Activated CD4-positive, alpha-beta T cell treated with anti-CD3 and anti-CD28 coated beads, Interleukin-2, amount 10 ng/mL, durations not matched to agents 7 days and 5 days (primary cell): ENCODE data around the gene IDI2. TPM values are rescaled to one million over a fixed set of nuclear protein-coding genes. Genes with fewer than 3 reads are reported as not detected.
A peak's percentile ranks its signal among the peaks of the same experiment; 100 is the strongest.

ENCODE experiments used
- CTCF ChIA-PET: fragments of 350-600 bp; sonication (Branson Sonifier 250); formaldehyde crosslinking; loops from one replicate; lab custom pipeline; 2021; ENCODE audit warnings: antibody characterized with exemption; lab: Charles Lee
- POLR2A ChIA-PET: fragments of 350-600 bp; sonication (Branson Sonifier 250); formaldehyde crosslinking; loops from one replicate; lab custom pipeline; 2021; ENCODE audit warnings: antibody characterized with exemption; lab: Charles Lee
- DNase-seq: peaks from one replicate; pipeline ENCODE4 v3.0.0-alpha.2; 2020
- H3K27ac Mint-ChIP-seq: one replicate; pipeline ENCODE4 v1.8.0; 2021; ENCODE audit warnings: mild to moderate bottlenecking, moderate library complexity, mixed read lengths
- H3K27me3 Mint-ChIP-seq: one replicate; pipeline ENCODE4 v1.8.0; 2021; ENCODE audit warnings: mixed read lengths
- H3K36me3 Mint-ChIP-seq: one replicate; pipeline ENCODE4 v1.8.0; 2021; ENCODE audit warnings: low read depth, mixed read lengths
- H3K4me1 Mint-ChIP-seq: one replicate; pipeline ENCODE4 v1.8.0; 2021; ENCODE audit warnings: mixed read lengths
- H3K4me3 Mint-ChIP-seq: one replicate; pipeline ENCODE4 v1.8.0; 2021; ENCODE audit warnings: mild to moderate bottlenecking, moderate library complexity, mixed read lengths
- H3K9me3 Mint-ChIP-seq: one replicate; pipeline ENCODE4 v1.8.0; 2021; ENCODE audit warnings: mixed read lengths
- total RNA-seq, 2 experiments: library from RNA; stranded (reverse); gene quantifications; one replicate each; pipeline ENCODE4 v1.2.3, GENCODE V29; 2021

The IDI2 gene
- total RNA-seq, 2 experiments from 2014 or later, result not detected

DNA sequence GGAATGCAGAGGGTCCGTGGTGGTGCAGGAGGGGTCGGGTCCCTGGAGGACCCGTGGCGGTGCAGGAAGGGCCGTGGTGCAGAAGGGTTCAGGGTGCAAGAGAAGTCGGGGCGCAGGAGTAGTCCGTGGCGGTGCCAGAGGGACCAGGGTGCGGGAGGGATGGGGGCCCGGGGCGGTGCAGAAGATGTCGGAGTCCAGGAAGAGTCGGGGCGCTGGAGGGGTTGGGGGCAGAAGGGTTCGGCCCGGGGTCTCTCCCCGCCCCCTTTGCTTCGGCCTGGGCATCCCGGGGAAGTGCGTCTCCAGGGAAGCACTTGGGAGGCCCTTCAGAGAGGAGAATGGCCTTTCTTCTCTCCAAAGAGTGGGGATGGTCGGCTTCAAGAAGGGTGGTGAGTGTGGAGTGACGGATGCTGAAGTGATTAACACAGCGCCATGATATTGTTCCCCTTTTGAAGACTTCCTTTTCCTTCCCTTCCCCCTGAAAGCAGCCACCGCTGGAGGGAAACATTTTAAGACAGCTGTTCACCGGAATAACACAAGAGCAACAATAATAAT lies 31.5 kb upstream of the IDI2 start:
- H3K9me3 Mint-ChIP-seq, result no peaks in the 10 kb centered on the region
- peaks cover 81% of the 10 kb centered on the region for H3K4me1 Mint-ChIP-seq
- H3K27me3 Mint-ChIP-seq, result no peaks in the 10 kb centered on the region
- ChIA-PET POLR2A (interaction anchor here (1.0 kb wide), 1 partner anchor 8 kb away, joined by 3 read pairs; the partner anchor contains the start of gene IDI1), CTCF (no interaction called here)
- peaks cover 61% of the 10 kb centered on the region for H3K36me3 Mint-ChIP-seq
- peak overlapping the region; percentile 96 for H3K27ac Mint-ChIP-seq
- peak overlapping the region; percentile 99 for H3K4me3 Mint-ChIP-seq
- no peak for DNase-seq

GRCh38 chr10:1056326-1057105 lies 30.9 kb upstream of the IDI2 start, which contains the start of gene WDR37:
Gene WDR37, plus strand, starts transcription at chr10:1056385. Its CDS starts 15,771 bp downstream, at chr10:1072156.
- peak; percentile 86 for DNase-seq
- Mint-ChIP-seq H3K4me3 (peak within 1 kb of the TSS; percentile 99), H3K27ac (peak within 1 kb of the TSS; percentile 96), H3K4me1 (peaks cover 80% of the 10 kb centered on the region), H3K36me3 (peaks cover 62% of the 10 kb centered on the region), H3K9me3 (no peaks in the 10 kb centered on the region), H3K27me3 (no peaks in the 10 kb centered on the region)
- ChIA-PET CTCF (interaction anchor here (1.2 to 1.4 kb wide), 2 partner anchors 53 to 125 kb away, joined by 3 read pairs; partner anchors contain the start of gene LARP4B), POLR2A (no interaction called here)

DNA sequence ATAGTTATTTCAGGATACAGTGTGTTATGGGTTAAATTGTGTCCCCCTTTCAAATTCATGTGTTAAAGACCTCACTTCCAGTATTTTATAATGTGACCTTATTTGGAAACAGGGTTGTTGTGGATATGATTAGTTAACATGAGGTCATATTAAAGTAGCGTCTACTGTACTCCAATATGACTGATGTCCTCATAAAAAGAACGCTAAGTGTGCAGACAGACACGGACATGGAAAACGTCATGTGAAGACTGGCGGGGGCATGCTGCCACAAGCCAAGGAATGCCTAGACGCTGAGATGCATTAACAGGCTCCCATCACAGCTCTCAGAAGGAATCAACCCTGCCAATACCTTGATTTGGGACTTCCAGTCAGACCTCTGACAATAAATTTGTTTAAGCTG lies 29.0 kb upstream of the IDI2 start:
- Mint-ChIP-seq H3K36me3 (peaks cover 52% of the 10 kb centered on the region), H3K4me1 (peaks cover 76% of the 10 kb centered on the region), H3K27me3 (no peaks in the 10 kb centered on the region), H3K9me3 (no peaks in the 10 kb centered on the region), H3K27ac (peak overlapping the region; percentile 11), H3K4me3 (peak overlapping the region; percentile 92)
- DNase-seq, result no peak
- ChIA-PET POLR2A (no interaction called here), CTCF (no interaction called here)

- no peaks in the 10 kb centered on the region for H3K9me3 Mint-ChIP-seq
- peak overlapping the region; percentile 92 for H3K4me3 Mint-ChIP-seq
- ChIA-PET CTCF (interaction anchor here (1.6 kb wide), 1 partner anchor 58 kb away, joined by 3 read pairs; no protein-coding TSS in a partner anchor), POLR2A (interaction anchor here (0.6 kb wide), 1 partner anchor 117 kb away, joined by 6 read pairs; no protein-coding TSS in a partner anchor)
- no peaks in the 10 kb centered on the region for H3K27me3 Mint-ChIP-seq
- peak; percentile 63 for DNase-seq
- peak overlapping the region; percentile 79 for H3K27ac Mint-ChIP-seq
- H3K4me1 Mint-ChIP-seq, result peaks cover 65% of the 10 kb centered on the region
- H3K36me3 Mint-ChIP-seq, result peaks cover 41% of the 10 kb centered on the region
Measured at GRCh38 chr10:1050554-1050953, 24.9 kb upstream of the IDI2 start.

GRCh38 chr10:1050145-1050544 lies 24.5 kb upstream of the IDI2 start:
- H3K4me1 Mint-ChIP-seq, result peaks cover 65% of the 10 kb centered on the region
- CTCF ChIA-PET, result interaction anchor here (1.0 to 1.6 kb wide), 2 partner anchors 57 to 61 kb away, joined by 3 read pairs; partner anchors contain the start of gene GTPBP4

DNA sequence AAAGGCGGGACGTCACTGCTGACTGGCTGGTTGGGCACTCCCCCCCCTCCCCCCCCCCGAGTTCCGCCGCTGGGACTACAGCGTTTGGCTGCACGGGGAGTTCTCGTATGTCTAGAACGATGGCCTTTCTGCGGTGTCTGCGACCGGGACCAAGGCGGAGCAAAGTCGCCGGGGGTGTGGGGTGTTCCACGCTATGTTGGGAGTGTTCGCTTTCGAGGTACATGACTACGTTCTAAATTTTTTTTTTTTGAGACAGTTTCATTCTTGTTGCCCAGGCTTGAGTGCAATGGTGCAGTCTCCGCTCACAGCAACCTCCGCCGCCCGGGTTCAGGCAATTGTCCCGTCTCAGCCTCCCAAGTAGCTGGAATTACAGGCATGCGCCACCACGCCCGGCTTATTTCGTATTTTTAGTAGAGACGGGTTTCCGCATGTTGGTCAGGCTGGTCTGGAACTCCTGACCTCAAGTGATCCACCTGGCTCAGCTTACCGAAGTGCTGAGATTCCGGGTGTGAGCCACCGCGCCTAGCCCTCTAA lies 23.8 kb upstream of the IDI2 start:
- ChIA-PET POLR2A (interaction anchor here (0.7 to 1.0 kb wide), 3 partner anchors 8 to 63 kb away, joined by 3 read pairs; no protein-coding TSS in a partner anchor), CTCF (interaction anchor here (0.9 to 1.6 kb wide), 3 partner anchors 19 to 61 kb away, joined by 3 read pairs; partner anchors contain the start of gene GTPBP4)
- no peak for DNase-seq
- Mint-ChIP-seq H3K36me3 (peaks cover 44% of the 10 kb centered on the region), H3K27me3 (no peaks in the 10 kb centered on the region), H3K4me1 (peaks cover 65% of the 10 kb centered on the region), H3K4me3 (peak overlapping the region; percentile 92), H3K27ac (peak overlapping the region; percentile 98), H3K9me3 (no peaks in the 10 kb centered on the region)

More at GRCh38 chr10:1050145-1050544, 24.5 kb upstream of the IDI2 start:
- Mint-ChIP-seq H3K36me3 (peaks cover 45% of the 10 kb centered on the region), H3K9me3 (no peaks in the 10 kb centered on the region), H3K4me3 (peak overlapping the region; percentile 92), H3K27me3 (no peaks in the 10 kb centered on the region), H3K27ac (peak overlapping the region; percentile 98)
- DNase-seq, result peak; percentile 41
- POLR2A ChIA-PET, result interaction anchor here (0.6 kb wide), 1 partner anchor 116 kb away, joined by 6 read pairs; no protein-coding TSS in a partner anchor

DNA sequence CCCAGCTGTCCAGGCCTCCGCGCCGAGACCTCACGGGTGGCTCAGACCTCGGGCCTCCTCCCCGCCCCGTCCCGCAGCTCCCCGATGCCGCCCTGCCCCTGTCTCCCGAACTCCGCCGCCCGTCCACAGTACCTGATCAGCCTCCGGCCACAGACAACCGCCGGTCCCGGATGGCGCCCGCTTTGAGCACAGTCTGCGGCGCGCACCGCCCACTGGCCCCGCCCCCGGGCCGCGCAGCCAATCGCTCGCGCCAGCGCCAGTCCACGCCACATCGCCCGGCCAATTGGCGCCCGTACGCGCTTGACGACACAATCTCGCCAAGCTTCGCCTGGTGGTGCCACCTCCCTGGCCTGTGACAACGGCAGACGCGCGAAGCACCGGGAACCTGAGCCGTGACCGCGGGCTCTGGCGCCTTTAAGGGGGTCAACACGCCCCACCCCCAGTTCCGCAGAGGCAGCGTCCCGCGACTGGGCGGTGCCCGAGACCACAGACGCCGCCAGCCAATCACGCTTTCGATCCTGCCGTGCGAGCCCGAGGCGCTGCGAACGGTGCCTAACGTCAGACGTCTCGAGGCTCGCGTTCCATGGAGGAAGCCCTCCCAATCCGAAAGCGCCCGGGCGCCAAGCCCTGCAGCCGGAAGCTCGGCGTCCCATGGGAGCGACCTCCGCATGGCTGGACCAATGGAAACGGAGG lies 23.2 kb upstream of the IDI2 start, which contains the start of gene IDI1:
IDI1 (minus strand) TSS at position 388 of the 693 bp plus-strand sequence; CDS start at position 272, 116 bp downstream.
- Mint-ChIP-seq H3K27ac (peak within 1 kb of the TSS; percentile 98), H3K4me1 (peaks cover 65% of the 10 kb centered on the region), H3K27me3 (no peaks in the 10 kb centered on the region), H3K4me3 (peak within 1 kb of the TSS; percentile 92), H3K36me3 (peaks cover 42% of the 10 kb centered on the region), H3K9me3 (no peaks in the 10 kb centered on the region)
- POLR2A ChIA-PET, result interaction anchor here (0.6 to 1.0 kb wide), 4 partner anchors 9 to 63 kb away, joined by 3 to 4 read pairs (median 3); no protein-coding TSS in a partner anchor
- DNase-seq, result peak; percentile 97
- CTCF ChIA-PET, result interaction anchor here (0.9 to 1.6 kb wide), 3 partner anchors 20 to 60 kb away, joined by 3 read pairs; partner anchors contain the start of gene GTPBP4

GRCh38 chr10:1048349-1048731 lies 22.7 kb upstream of the IDI2 start:
- ChIA-PET CTCF (no interaction called here), POLR2A (interaction anchor here (0.6 kb wide), 1 partner anchor 61 kb away, joined by 4 read pairs; no protein-coding TSS in a partner anchor)
- Mint-ChIP-seq H3K4me1 (peaks cover 65% of the 10 kb centered on the region), H3K9me3 (no peaks in the 10 kb centered on the region), H3K4me3 (peak overlapping the region; percentile 92), H3K27ac (peak overlapping the region; percentile 98), H3K27me3 (no peaks in the 10 kb centered on the region), H3K36me3 (peaks cover 40% of the 10 kb centered on the region)
- DNase-seq, result peak; percentile 56

DNA sequence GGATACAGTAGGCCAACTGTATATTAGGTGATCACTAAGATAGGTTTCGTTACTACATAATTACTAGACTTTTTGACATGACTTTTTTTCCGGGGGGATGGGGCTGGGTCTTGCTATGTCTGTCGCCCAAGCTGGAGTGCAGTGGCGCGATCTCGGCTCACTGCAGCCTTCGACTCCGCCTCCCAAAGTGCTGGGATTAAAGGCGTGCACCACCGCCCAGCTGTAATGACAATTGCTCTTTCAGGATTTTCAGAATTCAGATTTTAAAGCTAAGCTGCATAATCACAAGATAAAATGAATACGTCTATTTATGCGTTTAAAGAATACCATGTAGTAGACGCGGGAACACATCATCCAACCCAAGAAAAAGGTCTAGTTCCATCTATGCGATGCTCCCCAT lies 22.3 kb upstream of the IDI2 start:
- peak; percentile 29 for DNase-seq
- POLR2A ChIA-PET, result interaction anchor here (0.6 kb wide), 1 partner anchor 61 kb away, joined by 4 read pairs; no protein-coding TSS in a partner anchor
- H3K4me3 Mint-ChIP-seq, result peak overlapping the region; percentile 92
- H3K4me1 Mint-ChIP-seq, result peaks cover 67% of the 10 kb centered on the region
- H3K27me3 Mint-ChIP-seq, result no peaks in the 10 kb centered on the region
- peaks cover 40% of the 10 kb centered on the region for H3K36me3 Mint-ChIP-seq
- no peaks in the 10 kb centered on the region for H3K9me3 Mint-ChIP-seq
- CTCF ChIA-PET, result no interaction called here
- H3K27ac Mint-ChIP-seq, result peak overlapping the region; percentile 98

- ChIA-PET POLR2A (no interaction called here), CTCF (interaction anchor here (0.6 to 0.9 kb wide), 3 partner anchors 62 to 270 kb away, joined by 3 read pairs; no protein-coding TSS in a partner anchor)
- DNase-seq, result no peak
- Mint-ChIP-seq H3K9me3 (no peaks in the 10 kb centered on the region), H3K27me3 (no peaks in the 10 kb centered on the region), H3K4me3 (peak overlapping the region; percentile 73), H3K36me3 (peaks cover 38% of the 10 kb centered on the region), H3K27ac (peak overlapping the region; percentile 93), H3K4me1 (peaks cover 51% of the 10 kb centered on the region)
Measured at GRCh38 chr10:1045415-1045814, 19.8 kb upstream of the IDI2 start.

DNA sequence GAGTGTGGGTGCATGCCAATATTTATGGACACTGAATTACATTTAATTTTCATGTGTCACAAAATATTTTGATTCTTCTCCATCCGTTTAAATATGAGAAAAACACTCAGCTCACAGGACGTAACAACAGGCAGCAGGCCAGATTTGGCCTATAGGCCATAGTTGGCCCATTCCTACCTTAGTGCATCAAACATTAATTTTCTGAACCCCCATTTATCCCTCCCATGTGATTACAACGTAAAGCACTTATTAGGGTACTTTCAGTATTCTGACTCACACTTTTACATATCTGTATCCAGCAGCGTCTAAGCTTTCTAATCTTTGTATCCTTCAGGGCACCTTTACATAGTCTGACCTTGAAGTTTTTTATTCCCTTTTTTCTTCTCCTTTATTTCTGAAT lies 19.3 kb upstream of the IDI2 start:
- H3K27me3 Mint-ChIP-seq, result no peaks in the 10 kb centered on the region
- H3K9me3 Mint-ChIP-seq, result no peaks in the 10 kb centered on the region
- peak overlapping the region; percentile 93 for H3K27ac Mint-ChIP-seq
- no peak for DNase-seq
- H3K4me3 Mint-ChIP-seq, result peak overlapping the region; percentile 73
- peaks cover 50% of the 10 kb centered on the region for H3K4me1 Mint-ChIP-seq
- ChIA-PET POLR2A (no interaction called here), CTCF (interaction anchor here (0.6 to 1.3 kb wide), 5 partner anchors 28 to 271 kb away, joined by 3 read pairs; no protein-coding TSS in a partner anchor)
- peaks cover 43% of the 10 kb centered on the region for H3K36me3 Mint-ChIP-seq
